T follicular helper cell (primary cell): ENCODE results near the gene C3orf33.

Source experiments
- DNase-seq: peaks from one replicate; pipeline ENCODE4 v3.0.0-alpha.2; 2020; ENCODE audit warnings: low read depth

Gene C3orf33

GRCh38 chr3:155741603-155742002 is 64.5 kb downstream of the C3orf33 start:
- DNase-seq: no peak

DNA sequence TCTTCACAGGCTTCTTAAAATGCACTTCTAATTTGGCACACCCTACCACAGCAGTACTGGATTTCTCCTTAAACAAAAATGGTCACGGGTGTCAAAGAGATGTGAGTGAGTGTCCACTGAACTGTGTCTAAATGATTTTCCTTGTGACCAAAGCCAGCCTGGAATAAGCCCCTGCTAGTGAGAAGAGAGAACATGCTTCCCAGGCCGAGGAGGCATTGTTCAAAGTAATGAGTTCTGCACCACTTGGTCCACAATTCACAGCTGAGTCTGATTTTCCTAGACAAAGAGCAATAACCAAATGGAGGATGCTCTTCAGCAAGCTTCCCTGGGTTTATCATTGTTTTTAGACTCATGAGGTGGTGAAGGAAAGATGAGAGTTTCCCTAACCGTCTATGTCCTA is 65.0 kb downstream of the C3orf33 start:
- DNase-seq: no peak

DNA sequence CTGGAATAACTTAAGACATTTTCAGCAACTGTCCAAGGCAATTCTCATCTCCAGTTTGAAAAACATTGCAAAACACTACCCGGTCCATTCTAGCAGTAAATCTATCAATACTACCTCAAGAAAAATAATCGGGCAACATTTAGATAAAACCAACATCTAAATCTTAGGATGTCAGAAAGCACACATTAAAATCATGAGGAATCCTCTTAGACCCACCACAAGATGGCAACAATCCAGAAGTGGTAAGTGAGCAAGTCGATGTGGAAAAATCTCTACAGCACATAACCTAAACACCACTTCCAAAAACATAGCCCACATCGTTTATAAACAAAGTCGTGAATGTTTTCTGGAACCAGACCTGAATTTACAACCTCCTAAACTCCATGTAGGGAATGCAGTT is 66.9 kb downstream of the C3orf33 start:
- DNase-seq: no peak

GRCh38 chr3:155738580-155739076 is 67.5 kb downstream of the C3orf33 start:
- no peak for DNase-seq

DNA sequence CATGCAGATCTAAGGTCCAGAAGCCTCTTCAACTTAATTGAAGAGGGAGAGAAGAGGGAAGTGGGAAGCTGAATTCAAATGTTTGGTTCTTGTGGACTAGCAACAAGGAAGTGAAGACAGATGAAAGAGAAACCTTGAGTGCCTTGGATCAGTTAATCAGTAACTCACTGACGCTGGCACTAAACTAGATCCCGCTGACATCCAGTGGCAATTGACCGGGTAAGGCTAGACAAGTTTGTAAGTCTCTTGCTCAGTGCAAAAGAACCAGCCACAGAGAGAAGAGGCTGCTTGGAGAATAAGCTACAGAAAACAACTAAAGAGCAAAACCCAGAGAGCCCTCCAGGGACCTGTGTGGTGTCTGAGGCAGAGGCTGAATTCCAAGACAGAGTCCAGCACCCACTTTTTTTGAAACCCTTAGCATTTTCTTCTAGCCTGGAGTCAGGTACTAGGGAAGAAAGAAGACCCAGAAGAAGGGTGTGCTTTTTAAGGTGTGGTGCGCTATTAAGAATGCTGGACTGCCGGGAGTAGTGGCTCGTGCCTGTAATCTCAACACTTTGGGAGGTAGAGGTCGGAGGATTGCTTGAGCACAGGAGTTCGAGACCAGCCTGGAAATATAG is 68.1 kb downstream of the C3orf33 start:
- DNase-seq: no peak

DNA sequence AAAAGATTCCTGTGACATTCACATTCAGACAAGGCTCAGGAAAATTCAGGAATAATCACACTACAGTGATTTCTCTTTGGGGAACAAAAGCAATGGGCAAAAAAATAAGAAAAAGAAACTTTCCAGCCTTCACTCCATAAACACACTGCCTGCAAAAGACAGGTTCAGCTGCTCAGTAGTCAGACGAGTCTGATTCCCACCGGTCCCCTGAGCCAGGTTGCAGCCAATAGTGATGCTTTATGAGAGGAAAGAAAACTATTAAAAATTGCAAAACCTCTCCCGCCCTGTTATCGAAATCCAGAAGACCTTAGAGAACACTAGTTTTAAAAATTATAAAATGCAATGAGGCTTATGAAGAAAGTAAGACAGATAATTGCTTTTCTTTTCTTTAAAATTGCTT is 69.7 kb downstream of the C3orf33 start:
- no peak for DNase-seq

GRCh38 chr3:155730843-155731242 is 75.2 kb downstream of the C3orf33 start:
- DNase-seq: no peak

DNA sequence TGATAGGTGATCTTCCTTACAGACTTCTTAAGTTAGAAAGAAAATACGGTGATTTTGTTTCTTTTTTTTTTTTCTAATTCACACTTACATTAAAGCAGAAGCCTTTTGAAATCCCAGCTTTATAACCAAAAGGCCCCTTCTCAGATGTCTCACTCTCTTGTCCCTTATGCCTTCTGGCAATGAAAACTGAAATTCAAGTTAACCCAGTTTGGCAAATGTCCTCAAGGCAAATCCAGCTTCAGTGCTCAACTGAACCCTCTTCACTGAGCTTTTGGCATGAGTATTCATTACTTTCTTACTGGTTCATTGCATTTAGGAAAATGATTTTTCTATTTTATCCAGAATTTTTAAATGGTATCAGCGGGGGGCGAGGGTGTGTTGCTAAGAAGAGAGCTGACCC is 78.2 kb downstream of the C3orf33 start:
- DNase-seq: no peak

DNA sequence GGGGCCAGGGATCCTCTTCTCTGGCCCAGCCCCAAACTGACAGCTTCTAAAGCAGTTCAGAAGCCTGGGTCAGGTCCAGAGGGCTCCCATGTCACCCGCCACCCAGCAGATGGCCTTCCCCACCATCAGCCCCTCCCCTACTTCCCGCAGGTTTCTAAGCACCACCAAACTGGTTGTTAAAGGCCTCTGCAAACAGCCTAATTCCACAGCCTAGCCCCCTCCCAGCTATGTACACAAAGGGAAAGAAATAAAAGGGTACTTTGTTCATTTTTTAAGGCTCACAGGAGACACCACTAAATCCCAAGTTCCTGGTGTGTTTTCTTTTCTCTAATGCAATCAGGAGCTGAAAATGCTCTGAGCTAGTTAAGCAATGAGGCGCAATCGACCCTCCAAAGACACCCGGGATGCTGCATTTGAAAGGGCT is 91.8 kb downstream of the C3orf33 start:
- no peak for DNase-seq
